Activated CD4-positive, alpha-beta T cell treated with anti-CD3 and anti-CD28 coated beads, Interleukin-2, amount 50 U/mL, for 48 hours (primary cell): Measurements from ENCODE around the gene RIMBP2.

Experiments
- DNase-seq, 2 experiments: peaks; one replicate each; pipeline ENCODE4 v3.0.0-alpha.2; 2020

RIMBP2 gene

DNA sequence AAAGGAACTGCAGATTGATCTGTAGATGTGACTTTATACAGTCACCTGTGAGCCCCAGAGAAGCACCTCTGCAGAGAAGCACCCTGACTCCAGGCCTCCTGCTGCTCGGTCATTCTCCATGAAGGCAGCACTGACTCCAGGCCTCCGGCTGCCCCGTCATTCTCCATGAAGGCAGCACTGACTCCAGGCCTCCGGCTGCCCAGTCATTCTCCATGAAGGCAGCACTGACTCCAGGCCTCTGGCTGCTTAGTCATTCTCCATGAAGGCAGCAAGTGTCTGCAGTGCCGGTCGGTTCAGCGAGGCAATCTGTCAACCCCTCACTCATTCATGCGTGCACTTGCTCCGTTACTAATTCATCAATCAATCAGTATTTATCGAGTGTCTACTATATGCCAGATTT, 218.1 kb downstream of the RIMBP2 start:
- no peak for DNase-seq

DNA sequence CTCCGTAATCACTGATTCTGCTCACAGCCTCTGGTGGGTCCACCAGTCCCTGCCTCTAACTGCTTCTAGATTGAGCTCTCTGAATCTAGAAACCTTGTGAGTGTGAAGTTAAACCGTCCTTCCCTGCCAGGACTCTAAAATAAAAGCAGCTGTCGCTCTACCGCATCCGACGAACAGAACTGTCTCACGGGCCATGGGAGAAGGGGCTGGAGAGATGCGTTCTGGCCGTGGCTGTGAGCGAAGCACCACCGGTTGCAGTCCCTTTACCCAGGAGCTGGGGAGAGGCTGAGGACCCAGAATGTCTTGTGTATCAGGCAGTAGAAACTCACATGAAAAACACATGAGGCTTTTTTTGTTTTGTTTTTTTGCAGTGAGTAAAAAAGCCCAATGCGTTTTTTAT, 218.8 kb downstream of the RIMBP2 start:
- no peak for DNase-seq

DNA sequence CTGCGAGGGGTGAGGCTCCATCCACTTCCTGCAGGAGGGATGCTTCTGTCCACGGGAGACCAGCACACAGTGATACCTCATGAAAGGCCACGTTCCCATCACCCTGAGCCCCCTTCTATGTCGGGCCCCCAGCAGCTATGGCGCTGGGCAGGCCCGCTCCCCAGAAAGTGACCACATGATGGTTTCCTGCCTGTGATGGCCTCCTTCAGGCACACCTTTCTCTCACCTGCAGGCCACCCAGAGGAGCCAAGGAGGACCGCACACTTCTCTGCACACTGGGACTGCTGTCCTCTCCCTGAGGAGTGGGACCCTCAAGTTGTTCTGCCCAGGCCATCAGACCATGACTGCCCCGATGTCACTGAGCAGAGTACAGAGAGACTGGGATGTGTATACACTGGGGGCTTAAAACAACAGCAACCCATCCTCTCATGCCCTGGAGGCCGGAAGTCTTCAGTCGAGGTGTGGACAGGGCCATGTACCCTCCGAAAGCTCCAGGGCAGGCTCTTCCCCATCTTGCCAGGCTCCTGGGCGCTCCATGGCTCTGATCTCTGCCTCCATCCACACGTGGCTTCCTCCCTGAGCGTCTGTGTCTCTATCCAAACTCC, 219.5 kb downstream of the RIMBP2 start:
- no peak for DNase-seq

DNA sequence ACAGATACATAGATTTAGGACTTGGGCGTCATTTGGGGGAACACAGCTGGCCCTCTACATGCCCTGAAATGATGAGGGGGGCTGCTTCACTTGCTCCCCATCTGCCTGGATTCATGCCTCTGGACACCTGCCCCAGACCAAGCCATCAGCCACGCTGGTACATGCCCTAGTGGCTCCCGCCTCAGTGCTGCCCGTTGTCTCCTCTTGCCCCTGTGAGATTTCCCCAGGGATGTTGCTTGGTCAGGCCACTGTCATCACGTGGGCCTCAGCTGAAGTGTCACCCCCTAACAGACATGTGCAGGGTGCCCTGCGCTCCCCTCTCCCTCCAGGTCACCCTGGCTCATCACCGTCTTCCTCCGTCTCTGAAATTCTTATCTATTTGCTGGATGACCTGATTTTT, 220.9 kb downstream of the RIMBP2 start:
- no peak for DNase-seq

DNA sequence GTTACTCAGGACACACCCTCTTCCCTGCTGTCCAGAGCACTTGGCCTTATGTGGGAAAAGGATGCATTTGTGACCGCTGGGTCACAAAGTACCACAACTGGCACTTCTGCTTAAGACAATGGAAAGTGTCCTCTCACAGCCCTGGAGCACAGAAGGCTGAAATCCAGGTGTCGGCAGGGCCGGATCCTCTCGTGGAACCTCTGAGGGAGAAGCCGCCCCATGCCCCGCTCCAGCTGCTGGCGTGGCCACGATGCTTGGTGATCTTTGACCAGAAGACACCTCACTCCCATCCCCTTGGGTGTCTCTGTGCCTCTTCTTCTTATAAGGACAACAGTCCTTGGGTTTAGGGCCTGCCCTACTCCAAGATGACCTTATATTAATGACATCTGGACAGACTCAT, 221.4 kb downstream of the RIMBP2 start:
- no peak for DNase-seq

DNA sequence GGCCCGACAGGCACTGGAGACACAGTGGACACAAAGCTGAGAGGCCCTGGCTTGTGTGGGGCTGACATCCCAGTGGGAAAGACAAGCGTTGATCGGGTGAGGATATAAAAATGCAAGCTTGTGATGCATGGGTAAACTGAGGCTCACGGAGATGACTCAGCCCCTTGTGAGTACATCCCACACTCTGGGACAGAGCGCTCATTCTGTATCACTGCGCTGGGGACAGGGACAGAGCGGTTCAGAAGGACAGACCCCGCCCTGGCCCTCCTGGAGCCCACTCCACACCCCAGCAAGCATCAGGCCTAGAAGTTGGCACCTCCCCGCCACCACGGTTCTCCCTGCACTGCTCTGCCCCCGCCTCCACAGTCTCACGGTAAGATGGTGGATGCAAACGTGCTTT, 222.1 kb downstream of the RIMBP2 start:
- no peak for DNase-seq

DNA sequence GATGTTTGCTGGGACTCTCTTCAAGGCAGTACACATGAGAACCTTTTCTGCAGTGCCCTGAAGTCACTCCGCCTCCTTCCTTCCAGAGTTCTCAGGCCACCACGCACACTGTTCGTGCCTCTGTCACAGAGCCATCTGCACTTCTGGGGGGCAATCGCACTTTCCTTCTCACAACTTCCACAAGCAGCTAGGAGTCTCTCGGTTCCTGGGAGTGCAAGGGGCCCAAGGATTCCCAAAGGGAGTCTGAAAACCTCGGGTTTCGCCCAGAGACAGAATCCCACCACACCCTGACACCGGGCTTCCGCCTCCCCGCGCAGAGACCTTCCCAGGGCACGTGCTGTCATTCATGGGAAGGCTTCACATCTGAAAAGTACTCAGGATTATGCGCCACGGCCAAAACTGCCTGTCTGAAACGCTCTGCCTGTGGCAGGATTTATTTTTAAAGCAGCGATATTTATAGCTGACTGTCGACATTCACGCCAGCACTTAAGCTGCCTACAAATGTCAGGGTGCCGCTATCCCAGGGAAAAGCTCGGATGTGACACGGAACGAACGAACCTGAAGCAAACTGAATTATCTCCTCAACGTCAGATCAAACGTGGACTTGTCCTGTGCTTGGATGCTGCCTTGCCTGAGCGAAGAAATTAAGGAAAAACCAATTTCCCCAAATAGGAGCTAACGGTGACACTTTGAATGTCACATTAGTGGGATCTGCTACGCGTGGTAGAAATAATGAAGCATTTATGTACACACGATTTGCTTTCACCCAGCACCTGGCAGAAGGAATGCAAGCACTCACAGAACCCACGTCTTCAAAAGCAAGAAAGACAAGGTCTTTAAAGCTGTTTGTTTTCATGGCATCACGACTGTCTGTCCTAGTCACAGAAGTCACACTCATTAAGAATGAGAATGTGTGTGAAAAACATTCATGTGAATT, 224.4 kb downstream of the RIMBP2 start:
- DNase-seq, result no peak

DNA sequence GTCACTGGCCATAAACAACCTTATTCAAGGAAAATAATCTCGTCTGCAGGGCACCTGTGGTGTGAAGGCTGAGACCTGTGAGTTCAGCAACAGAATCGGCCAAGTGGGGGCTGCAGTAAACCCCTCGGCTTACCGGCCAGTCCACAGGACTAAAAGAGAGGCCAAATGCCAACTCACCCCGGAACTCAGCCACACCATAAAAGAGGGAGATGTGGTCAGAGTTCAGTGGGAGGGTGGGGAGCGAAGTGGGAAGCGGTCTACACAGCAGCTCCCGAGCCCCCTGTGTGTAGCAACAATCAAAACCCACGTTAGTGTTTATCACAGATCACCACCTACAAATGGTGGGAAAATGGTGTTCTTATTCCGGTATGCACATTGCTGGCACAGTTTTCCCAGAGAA, 225.4 kb downstream of the RIMBP2 start:
- no peak for DNase-seq

DNA sequence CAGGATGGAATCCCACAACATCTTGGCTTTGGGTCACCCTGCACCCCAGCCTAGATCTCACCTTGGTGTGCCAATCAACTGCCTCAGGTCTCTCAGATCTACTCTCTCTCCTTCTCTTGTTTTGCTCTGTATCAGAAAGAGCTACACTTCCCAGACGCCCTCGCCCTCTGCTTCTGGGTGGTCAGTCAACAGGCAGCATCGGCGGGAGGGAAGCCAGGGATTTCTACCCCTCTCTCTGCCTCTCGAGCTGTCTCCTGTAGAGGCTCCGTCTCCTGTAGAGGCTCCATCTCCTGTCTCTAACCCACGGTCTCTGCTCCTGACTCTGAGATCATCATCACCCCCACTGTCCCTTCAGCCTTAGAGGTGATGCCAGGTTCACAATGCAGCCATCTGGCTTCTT, 226.8 kb downstream of the RIMBP2 start:
- DNase-seq, result no peak

DNA sequence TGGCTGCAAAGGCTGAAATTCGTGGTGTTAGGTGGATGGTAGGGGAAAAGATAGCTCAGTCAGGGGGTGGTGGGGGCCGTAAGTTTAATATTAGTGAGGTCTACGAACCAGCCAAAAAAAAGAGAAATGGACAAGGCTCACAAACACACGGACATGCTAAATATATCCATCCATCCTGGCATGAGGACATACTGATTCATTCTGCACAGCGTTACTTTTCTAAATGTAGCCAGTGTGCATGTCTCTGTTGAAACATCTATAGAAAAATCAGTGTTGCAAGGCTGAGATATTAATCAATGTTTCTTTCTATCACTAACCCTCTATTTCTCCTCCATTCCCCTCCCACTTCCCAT, 227.8 kb downstream of the RIMBP2 start:
- DNase-seq, result no peak

DNA sequence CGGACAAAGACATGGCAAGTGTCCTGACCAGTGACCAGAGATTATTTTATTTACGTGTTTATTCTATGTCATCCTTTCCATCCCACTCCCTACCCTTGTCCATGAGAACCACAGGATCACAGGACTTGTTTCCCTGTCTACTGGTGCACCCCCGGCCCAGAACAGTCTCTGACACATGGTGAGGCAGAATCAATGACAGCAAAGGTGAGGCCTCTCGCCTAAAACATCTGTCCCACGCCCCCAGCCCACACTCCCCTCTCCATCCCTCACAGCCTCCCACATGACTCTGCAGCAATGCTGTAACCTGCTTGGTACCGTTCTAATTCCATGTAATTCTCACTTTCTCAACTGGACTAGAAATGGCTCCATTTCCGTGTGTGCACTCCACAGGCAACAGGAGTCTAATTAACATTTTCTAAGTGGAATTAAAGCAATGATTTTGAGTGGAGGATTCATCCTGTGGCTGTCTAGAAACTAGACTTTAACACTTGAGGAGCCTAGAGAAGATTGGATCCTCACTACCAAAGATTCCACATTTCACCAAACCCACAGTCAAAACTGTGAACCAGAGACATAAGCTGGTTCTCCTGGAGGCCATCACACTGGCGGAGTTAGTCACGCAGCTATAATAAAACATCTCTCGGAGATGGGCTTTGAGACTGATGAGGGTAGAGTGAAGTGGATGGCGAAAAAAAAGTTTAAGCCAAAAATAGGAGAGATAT, 228.3 kb downstream of the RIMBP2 start:
- no peak for DNase-seq

DNA sequence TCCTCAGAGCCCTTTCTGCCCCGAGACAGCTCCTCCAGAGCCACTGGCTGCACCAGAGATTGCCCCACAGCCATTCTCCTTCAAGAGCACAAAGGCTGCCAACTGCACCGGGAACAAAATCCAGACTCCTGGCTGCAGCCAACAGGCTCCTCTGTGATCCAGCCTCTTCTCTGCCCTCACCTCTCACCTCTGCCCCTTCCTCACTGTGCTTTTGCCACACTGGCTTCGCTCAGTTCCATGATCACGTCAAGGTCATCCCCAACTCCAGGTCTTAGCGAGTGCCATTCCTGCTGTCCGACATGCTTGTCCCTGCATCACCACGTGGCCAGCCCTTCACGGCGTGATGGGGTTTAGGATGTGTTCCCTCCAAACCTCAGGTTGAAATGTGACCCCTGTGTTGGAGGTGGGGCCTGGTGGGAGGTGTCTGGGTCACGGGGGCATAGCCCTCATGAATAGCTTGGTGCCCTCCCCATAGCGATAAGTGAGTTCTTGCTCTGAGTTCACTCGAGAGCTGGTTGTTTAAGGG, 229.1 kb downstream of the RIMBP2 start:
- DNase-seq, result no peak

DNA sequence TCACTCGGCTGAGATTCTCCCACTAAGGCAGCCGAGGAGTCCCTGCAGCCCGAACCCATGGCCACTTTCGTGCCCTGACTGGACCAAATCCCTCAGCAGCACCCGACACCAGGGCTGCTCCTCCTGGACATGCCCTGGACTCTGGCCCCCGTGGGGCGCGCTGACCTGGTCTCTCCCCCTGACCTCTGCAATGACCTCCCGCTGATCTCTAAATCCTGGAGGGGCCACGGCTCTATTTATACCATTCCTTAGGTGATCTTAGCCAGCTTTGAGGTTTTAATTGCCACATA, 230.0 kb downstream of the RIMBP2 start:
- no peak for DNase-seq

DNA sequence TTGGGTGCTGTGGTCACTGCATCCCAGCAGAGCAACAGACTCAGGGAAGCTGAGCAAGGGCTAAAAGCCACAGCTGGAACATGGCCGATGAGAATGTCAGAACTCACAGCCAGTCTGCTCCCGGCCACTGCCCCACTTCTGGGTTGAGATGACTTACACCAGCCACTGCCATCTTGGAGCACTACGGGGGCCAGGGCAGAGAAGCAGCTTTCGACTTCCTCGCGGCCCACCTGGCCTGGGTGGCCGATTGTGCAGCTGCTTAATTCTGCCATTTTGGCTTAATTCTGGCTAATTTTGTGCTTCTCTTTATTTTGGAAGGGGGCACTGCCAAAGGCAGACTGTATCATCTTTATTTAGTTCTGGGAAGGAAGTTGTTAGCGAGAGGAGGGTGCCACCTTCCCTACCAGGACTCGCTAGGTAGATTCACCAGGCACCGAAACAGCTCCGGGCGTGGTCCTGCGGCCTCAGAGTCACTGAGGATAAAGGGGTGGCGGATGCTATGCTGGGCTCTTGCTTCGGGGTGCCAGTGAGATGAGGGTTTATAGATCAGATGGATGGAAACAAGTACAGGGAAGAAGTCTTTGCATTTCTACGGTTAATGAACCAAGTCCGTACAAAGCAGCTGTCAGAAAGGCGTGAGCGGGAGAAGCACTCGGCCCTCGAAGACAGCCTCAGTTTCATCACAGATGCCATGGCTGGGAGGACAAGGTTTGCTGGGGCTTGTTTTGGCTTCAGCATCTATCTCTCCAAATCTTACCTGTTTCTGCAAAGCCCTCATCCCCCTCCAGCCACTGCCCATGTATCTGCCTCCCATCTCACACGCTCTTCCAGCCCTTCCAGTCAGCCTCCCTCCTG, 230.6 kb downstream of the RIMBP2 start:
- DNase-seq, result no peak

DNA sequence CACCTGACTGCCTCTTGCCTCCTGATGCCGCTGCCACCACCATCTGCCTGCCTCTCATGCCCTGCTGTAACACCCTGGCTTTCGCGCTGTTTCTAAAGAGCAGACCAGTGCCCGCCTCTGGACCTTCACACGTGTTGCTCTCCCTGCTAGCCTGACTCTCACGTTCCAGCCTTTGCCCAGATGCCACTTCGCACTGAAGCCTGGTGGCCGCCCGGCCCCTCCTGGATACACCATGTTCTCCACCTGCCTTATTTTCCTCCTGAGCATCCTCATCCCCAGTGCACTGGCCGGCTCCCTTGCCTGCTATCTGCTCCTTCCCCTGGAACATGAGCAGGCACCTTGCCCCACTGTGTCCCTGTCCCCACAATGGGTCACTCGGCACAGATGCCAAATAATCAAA, 231.9 kb downstream of the RIMBP2 start:
- no peak for DNase-seq

DNA sequence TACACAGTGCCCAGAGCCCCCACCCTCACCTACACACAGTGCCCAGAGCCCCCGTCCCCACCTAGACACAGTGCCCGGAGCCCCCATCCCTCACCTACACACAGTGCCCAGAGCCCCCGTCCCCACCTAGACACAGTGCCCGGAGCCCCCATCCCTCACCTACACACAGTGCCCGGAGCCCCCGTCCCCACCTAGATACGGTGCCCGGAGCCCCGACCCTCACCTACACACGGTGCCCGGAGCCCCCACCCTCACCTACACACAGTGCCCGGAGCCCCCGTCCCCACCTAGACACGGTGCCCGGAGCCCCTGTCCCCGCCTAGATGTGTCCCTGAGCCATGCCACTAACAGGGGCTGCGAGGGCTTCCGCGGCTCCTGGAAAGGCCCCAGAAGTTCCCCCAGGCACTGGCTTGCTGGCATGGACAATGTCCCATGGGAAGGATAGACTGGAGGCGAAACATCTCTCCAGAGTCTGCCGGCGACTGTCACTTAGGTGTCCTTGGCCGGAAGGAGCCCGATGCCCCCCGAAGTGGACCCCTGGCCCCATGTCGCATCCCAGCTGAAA, 232.4 kb downstream of the RIMBP2 start:
- no peak for DNase-seq

DNA sequence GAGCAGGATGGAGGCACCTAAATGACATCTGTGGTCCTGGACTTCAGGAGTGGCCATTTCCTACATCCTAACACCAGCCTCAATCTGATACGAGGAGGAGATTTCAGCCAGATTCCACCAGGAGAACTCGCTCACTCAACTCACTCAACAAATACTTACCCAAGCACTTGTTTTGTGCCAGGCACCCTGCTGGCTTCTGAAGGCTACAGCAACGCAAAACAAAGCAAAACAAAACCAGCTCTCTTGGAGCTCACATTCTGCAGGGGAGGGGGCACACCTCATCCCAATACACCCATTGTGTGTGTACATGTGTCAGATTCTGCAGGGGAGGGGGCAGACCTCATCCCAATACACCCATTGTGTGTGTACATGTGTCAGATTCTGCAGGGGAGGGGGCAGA, 233.7 kb downstream of the RIMBP2 start:
- no peak for DNase-seq

DNA sequence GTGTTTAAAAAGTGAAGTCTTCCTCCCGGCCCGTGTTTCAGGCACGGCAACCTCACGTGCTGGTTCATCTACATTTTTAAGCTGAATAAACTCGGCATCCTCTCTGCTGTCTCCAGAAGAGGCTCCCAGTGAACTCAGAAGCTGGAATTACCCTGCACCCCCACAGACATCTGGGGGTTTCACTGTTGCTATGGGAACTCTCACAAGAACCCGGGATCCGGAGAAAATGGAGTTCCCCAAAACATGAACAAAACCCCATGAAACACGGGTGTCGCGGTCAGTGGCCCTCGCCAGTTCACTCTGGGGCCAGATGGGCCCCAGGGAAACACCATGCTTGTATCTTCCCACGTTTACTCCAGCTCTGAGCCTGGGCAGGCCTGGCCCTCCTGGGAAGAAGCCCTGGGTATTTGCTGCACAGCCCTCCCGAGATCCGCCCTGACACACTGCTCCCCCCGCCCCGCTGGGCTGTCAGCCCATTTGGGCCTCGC, 234.7 kb downstream of the RIMBP2 start:
- no peak for DNase-seq

DNA sequence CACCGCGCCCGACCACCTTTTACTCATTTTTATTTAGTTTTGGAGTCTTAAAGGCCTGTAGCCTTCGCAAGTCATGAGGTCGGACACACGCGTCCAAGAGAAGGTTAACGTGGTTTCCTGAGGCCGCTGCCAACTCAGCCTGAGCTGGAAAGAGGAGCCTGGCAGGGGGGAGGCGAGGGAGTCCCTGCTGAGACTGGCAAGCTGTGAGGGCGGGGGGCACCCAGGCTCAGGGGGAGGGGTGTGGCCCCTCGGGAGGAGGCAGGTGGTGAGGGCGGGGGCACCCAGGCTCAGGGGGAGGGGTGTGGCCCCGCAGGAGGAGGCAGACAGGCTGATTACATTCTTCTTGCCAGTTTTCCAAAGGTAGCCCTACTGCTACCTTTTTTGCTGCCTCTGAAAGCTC, 235.2 kb downstream of the RIMBP2 start:
- DNase-seq, result no peak

DNA sequence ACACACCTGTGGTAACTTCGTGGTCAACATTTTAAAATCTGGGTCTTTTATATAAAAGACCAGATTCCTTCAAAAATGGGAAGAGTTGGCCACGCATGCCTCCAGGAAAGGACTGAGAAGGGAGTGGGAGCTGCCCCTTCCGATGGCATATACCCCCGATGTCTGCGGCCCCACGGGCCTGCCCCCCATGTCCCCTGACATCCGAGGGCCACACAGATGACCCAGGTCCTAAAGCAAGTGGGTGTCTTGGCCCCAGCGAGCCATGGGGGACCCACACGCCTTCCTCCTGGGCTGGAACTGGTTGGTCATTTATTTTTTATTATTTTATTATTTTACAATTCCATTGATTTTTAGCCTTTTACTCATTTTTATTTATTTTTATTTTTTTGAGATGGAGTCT, 235.9 kb downstream of the RIMBP2 start:
- DNase-seq, result no peak

DNA sequence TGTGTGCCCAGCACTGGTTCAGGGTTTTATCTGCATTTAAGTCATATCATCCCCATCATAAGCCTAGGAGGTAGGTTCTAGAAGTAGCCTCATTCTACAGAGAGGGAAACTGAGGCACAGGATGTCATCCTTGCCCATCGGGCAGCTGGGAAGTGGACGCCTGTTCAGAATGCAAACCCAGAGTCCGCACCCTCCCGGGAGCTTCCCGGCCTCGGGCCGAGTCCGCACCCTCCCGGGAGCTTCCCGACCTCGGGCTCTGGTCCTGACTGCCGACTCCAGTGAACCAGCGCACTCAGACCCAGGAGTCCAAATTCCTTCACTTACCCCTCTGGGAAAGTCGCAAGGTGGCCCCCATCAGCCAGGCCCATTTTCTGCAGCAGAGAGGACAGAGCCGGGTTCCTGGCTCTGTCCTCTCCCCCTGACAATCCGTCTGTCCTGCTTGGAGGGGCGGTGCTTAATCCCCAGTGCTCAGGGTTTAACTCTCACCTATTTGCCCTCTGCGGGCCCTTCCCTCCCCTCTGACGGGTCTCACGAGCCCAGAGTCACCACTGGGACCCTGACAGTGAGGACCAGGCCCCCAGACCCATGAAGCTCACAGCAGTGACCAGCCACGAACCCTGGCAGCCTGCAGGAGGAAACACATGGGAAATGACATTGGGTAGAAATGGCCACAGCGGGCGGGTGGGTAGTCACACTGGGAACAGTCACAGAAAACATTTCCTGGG, 236.5 kb downstream of the RIMBP2 start:
- DNase-seq, result no peak

DNA sequence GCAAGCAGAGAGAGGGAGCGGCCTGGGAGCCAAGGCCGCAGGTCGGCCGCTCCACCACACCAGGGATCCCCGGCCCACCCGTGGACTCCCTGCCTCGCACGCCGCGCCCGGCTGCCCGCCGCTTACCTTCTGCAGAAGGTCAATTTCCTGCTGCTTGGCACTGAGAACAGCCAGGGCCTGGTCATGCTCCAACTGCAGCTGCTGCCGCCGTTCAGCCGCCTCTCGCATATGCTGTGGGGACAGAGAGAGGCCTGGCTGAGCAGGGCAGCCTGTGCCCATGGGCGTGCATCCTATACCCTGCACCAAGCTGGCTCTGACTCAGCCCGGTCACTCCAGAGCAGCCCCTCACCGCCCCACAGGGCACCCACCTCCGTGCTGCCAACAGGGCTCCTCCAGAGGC, 237.3 kb downstream of the RIMBP2 start:
- DNase-seq, result no peak
